Measurements from ENCODE around the gene C1QTNF9. TPM values are rescaled to one million over a fixed set of nuclear protein-coding genes. Genes with fewer than 3 reads are reported as not detected.
A peak's percentile ranks its signal among the peaks of the same experiment; 100 is the strongest.
"Not testable (repeated sequence)": the region's sequence is repeated elsewhere in the genome, so short reads cannot be mapped to it uniquely, and the experiment has no call there.

The C1QTNF9 gene
- total RNA-seq (not detected in 2 replicates), polyA plus RNA-seq (not detected in 2 replicates), polyA minus RNA-seq (not detected in 2 replicates)
- 0.07 TPM for total RNA-seq (2013)

DNA sequence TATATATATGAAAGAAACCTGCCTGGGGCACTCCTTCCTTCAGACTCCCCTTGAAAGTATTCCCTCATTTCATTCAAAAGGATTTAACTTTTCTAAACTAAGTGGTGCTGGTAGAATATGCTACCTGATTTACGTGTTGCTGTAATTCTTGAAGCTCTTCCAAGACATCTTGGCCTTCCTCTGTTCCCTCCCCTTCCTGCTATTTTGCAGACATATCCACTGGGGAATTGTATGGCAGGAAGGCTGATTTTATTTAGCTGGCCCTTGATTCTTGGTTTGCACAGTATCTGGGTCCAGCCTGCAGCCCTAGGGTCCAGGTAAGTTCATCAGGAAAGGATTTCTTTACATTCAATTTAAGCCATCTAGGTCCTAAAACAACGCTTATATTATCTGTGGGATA lies at the start of gene C1QTNF9:
Gene C1QTNF9 (plus strand): TSS at position 281 of the 400 bp plus-strand sequence. CDS start 6,424 bp downstream, outside the sequence.
- no CpG with 5 or more reads among the region's 2 CpGs for WGBS (ENCODE audit: insufficient coverage)
- CTCF ChIA-PET, POLR2A ChIA-PET: not testable (repeated sequence)

DNA sequence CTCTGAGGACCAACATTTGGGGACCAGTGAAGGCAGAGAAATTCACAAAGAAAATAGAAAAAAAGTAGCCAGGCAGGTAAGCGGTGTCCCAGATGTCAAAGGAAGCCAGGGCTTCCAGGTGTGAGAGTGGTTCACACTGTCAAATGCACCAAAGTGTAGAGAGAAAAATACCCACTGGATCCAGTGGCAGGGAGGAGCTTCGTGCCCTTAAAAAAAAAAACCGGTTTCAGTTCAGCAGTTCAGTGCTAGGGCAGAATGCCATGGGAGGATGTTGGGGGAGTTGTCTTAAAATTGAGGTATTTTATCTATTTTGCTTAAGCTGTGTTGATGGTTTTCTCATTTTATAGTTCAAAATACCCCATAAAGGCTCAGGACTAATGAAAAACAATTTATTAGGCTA lies 47.8 kb upstream of the C1QTNF9 start:
- Histone ChIP-seq H3K4me2 (replicated peaks; ENCODE audit: low read depth, low read length, poor library complexity, severe bottlenecking) (no peak overlapping the region), H3K27me3 (replicated peaks in 1 of 4; ENCODE audit: control extremely low read depth in 1 of 4, control insufficient read depth in 3 of 4, insufficient read depth in 4 of 4, low read length in 3 of 4) (no peaks in the 10 kb centered on the region), H2AFZ (ENCODE audit: insufficient read depth, low read depth, low read length, poor library complexity, severe bottlenecking) (no peak overlapping the region), H4K20me1 (ENCODE audit: control insufficient read depth, insufficient read depth, low read length, poor library complexity, severe bottlenecking) (no peaks in the 10 kb centered on the region), H3K27ac (ENCODE audit: low read length in 2 of 2) (no peak overlapping the region), H3K9ac (ENCODE audit: low read length) (no peak overlapping the region), H3K9me3 (ENCODE audit: control extremely low read depth in 1 of 3, control insufficient read depth in 2 of 3, insufficient read depth in 1 of 3, low read length in 2 of 3) (no peaks in the 10 kb centered on the region), H3K79me2 (ENCODE audit: control insufficient read depth, insufficient read depth, low read length) (peaks cover 2% of the 10 kb centered on the region), H3K4me3 (ENCODE audit: control extremely low read depth in 1 of 5, extremely low read depth in 1 of 5, insufficient read depth in 1 of 5, low read depth in 2 of 5, low read length in 4 of 5) (no peak overlapping the region), H3K36me3 (replicated peaks in 1 of 2; ENCODE audit: control extremely low read depth in 1 of 2, control insufficient read depth in 1 of 2, extremely low read depth in 1 of 2, insufficient read depth in 2 of 2, low read length in 1 of 2) (no peaks in the 10 kb centered on the region), H3K4me1 (ENCODE audit: control insufficient read depth in 2 of 2, insufficient read depth in 2 of 2, low read length in 2 of 2) (peaks cover 9 to 12% of the 10 kb centered on the region in 2 donors)
- ChIA-PET CTCF (interaction anchor here (0.7 to 1.5 kb wide), 2 partner anchors 9 to 33 kb away, joined by 3 to 4 read pairs; no protein-coding TSS in a partner anchor), POLR2A (no interaction called here)
- no peaks in the 10 kb centered on the region for H3K9me3 Mint-ChIP-seq (ENCODE audit: insufficient read depth)
- H3K27ac Mint-ChIP-seq, result peak overlapping the region; percentile 34
- DNase-seq (no peak), ATAC-seq (ENCODE audit: low read depth) (no peak)
- no peaks in the 10 kb centered on the region for H3K27me3 Mint-ChIP-seq
- no peak overlapping the region for H3K4me3 Mint-ChIP-seq
- WGBS (ENCODE audit: insufficient coverage), result 65% methylated on average over 3 of the region's 3 CpGs
- intact Hi-C loops (cut with micrococcal nuclease), result loop anchor here (2.0 kb wide), 1 partner anchor 39 kb away; no protein-coding TSS in a partner anchor
- peaks cover 21% of the 10 kb centered on the region for H3K4me1 Mint-ChIP-seq
- TF ChIP-seq, protein P1, sequence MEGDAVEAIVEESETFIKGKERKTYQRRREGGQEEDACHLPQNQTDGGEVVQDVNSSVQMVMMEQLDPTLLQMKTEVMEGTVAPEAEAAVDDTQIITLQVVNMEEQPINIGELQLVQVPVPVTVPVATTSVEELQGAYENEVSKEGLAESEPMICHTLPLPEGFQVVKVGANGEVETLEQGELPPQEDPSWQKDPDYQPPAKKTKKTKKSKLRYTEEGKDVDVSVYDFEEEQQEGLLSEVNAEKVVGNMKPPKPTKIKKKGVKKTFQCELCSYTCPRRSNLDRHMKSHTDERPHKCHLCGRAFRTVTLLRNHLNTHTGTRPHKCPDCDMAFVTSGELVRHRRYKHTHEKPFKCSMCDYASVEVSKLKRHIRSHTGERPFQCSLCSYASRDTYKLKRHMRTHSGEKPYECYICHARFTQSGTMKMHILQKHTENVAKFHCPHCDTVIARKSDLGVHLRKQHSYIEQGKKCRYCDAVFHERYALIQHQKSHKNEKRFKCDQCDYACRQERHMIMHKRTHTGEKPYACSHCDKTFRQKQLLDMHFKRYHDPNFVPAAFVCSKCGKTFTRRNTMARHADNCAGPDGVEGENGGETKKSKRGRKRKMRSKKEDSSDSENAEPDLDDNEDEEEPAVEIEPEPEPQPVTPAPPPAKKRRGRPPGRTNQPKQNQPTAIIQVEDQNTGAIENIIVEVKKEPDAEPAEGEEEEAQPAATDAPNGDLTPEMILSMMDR (IDR thresholded peaks at IDR 0.05), result no peak
- no peak for TF ChIP-seq EZH2 (IDR thresholded peaks at IDR 0.05; ENCODE audit: borderline replicate concordance, insufficient read depth, low read depth, low read length, poor library complexity, severe bottlenecking)

More for the DNA sequence above, at the start of gene C1QTNF9:
- H3K27me3 Mint-ChIP-seq; H3K79me2 ChIP-seq (ENCODE audit: control insufficient read depth, insufficient read depth, low read length); H3K27ac Mint-ChIP-seq; H3K9me3 Mint-ChIP-seq (ENCODE audit: insufficient read depth); H3K9me3 ChIP-seq (ENCODE audit: control extremely low read depth in 1 of 3, control insufficient read depth in 2 of 3, insufficient read depth in 1 of 3, low read length in 2 of 3); H3K4me3 Mint-ChIP-seq; DNase-seq; H4K20me1 ChIP-seq (ENCODE audit: control insufficient read depth, insufficient read depth, low read length, poor library complexity, severe bottlenecking); H3K4me3 ChIP-seq (ENCODE audit: control extremely low read depth in 1 of 5, extremely low read depth in 1 of 5, insufficient read depth in 1 of 5, low read depth in 2 of 5, low read length in 4 of 5); ATAC-seq (ENCODE audit: low read depth); H3K27ac ChIP-seq (ENCODE audit: low read length in 2 of 2); H2AFZ ChIP-seq (ENCODE audit: insufficient read depth, low read depth, low read length, poor library complexity, severe bottlenecking); H3K9ac ChIP-seq (ENCODE audit: low read length); intact Hi-C loops (cut with micrococcal nuclease); H3K4me1 ChIP-seq (ENCODE audit: control insufficient read depth in 2 of 2, insufficient read depth in 2 of 2, low read length in 2 of 2); H3K36me3 ChIP-seq (replicated peaks in 1 of 2; ENCODE audit: control extremely low read depth in 1 of 2, control insufficient read depth in 1 of 2, extremely low read depth in 1 of 2, insufficient read depth in 2 of 2, low read length in 1 of 2); H3K27me3 ChIP-seq (replicated peaks in 1 of 4; ENCODE audit: control extremely low read depth in 1 of 4, control insufficient read depth in 3 of 4, insufficient read depth in 4 of 4, low read length in 3 of 4); H3K4me2 ChIP-seq (replicated peaks; ENCODE audit: low read depth, low read length, poor library complexity, severe bottlenecking); H3K4me1 Mint-ChIP-seq: not testable (repeated sequence)
